ENCODE measurements around the gene C2orf68. TPM values are rescaled to one million over a fixed set of nuclear protein-coding genes. Genes with fewer than 3 reads are reported as not detected.

C2orf68 gene
- total and polyA plus RNA-seq, 9 of the 15 experiments (the other 6 are each of a cell fraction or from before 2014, with no cell fraction given): 22.1 to 50.0 (median 31.8) TPM

DNA sequence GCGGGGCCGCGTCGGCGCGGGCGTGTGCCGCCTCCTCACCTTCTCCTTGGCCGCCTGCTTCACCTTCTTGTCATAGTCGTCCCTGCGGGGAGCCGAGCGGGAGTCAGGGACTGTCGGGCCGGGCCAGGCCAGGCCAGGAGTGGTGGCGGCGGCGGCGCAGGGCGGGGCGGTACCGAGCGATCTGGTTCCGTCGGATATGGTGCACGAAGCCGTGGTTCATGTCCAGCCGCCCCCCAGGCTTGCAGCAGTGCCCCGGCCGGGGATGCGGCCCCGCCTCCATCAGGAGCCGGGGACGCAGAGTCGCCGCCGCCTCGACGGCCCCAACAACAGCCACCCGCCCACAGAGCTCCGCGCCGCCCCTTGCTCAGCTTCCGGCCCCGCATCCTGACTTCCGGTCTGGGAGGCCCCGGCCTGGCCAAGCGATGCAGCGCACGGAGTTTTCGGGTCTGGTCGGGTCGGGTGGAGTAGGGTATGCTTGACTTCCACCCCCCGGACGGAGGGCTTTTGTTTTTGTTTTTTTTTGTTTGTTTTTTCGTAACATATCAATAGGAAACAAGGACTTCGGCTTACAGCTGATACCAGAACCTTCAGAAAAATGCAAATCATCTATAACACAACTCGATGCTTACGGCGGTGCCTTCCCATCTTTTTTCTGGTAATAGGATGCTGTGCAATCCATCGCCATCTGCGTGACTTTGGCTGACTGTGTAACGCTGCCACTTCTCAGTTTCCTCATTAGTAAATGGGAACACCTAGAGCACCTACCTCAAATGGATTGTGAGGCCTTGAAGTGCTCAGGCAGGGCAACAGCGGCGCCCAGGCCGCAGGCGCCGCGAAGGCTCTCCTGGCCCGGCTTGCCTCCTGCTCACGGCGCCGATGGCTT is at the start of gene C2orf68 (continued):
- TF ChIP-seq MGA (IDR thresholded peaks at IDR 0.05) (peak; percentile 89), STAG1 (CRISPR knock-in tag; IDR thresholded peaks at IDR 0.05; ENCODE audit: borderline replicate concordance) (no peak), ZNF175 (CRISPR knock-in tag; IDR thresholded peaks at IDR 0.05; ENCODE audit: low read depth) (0 out of 2 replicates have a peak, but pooled peaks have one; percentile 27), SMARCC2 (IDR thresholded peaks at IDR 0.05; ENCODE audit: low read depth) (0 out of 2 replicates have a peak, but pooled peaks have one; percentile 17), PHTF2 (CRISPR knock-in tag; IDR thresholded peaks at IDR 0.05) (no peak), ELK1 (CRISPR knock-in tag; IDR thresholded peaks at IDR 0.05) (no peak), MEF2A (IDR thresholded peaks at IDR 0.05; ENCODE audit: control insufficient read depth, low read depth, low read length) (peak; percentile 18; the same call in 1 of the 2 replicates), MCM7 (IDR thresholded peaks at IDR 0.05) (no peak)
- TF ChIP-seq, protein P1, sequence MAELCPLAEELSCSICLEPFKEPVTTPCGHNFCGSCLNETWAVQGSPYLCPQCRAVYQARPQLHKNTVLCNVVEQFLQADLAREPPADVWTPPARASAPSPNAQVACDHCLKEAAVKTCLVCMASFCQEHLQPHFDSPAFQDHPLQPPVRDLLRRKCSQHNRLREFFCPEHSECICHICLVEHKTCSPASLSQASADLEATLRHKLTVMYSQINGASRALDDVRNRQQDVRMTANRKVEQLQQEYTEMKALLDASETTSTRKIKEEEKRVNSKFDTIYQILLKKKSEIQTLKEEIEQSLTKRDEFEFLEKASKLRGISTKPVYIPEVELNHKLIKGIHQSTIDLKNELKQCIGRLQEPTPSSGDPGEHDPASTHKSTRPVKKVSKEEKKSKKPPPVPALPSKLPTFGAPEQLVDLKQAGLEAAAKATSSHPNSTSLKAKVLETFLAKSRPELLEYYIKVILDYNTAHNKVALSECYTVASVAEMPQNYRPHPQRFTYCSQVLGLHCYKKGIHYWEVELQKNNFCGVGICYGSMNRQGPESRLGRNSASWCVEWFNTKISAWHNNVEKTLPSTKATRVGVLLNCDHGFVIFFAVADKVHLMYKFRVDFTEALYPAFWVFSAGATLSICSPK (IDR thresholded peaks at IDR 0.05; ENCODE audit: borderline replicate concordance): no peak
- TF ChIP-seq, protein P2, sequence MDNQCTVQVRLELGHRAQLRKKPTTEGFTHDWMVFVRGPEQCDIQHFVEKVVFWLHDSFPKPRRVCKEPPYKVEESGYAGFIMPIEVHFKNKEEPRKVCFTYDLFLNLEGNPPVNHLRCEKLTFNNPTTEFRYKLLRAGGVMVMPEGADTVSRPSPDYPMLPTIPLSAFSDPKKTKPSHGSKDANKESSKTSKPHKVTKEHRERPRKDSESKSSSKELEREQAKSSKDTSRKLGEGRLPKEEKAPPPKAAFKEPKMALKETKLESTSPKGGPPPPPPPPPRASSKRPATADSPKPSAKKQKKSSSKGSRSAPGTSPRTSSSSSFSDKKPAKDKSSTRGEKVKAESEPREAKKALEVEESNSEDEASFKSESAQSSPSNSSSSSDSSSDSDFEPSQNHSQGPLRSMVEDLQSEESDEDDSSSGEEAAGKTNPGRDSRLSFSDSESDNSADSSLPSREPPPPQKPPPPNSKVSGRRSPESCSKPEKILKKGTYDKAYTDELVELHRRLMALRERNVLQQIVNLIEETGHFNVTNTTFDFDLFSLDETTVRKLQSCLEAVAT (IDR thresholded peaks at IDR 0.05): no peak
